Caco-2 (cell line): ENCODE results near the gene DNAH2. TPM values are rescaled to one million over a fixed set of nuclear protein-coding genes. Genes with fewer than 3 reads are reported as not detected.
A peak's percentile ranks its signal among the peaks of the same experiment; 100 is the strongest.

Source experiments
- BruUV-seq: library from RNA; stranded (reverse); fragments of 400-500 nt; replicated peaks from 2 replicates; lab custom pipeline; 2021; lab: Mats Ljungman, UMichigan
- CTCF ChIA-PET: fragments of 300-600 bp; sonication (Branson Sonifier 250); formaldehyde crosslinking; loops from one replicate; lab custom pipeline; 2022; ENCODE audit warnings: antibody characterized with exemption; lab: Charles Lee
- POLR2A ChIA-PET: fragments of 300-600 bp; sonication (Branson Sonifier 250); formaldehyde crosslinking; loops from one replicate; lab custom pipeline; 2022; ENCODE audit warnings: antibody characterized with exemption; lab: Charles Lee
- DNase-seq, 2 experiments: peaks; one replicate each; pipeline versions ENCODE4 v3.0.0 to v3.0.0-alpha.2; 2020 to 2022
- H3K27me3 ChIP-seq: replicated peaks from 2 replicates; pipeline ENCODE4 v1.6.0; 2011; ENCODE audit warnings: low read length; ENCODE audit not compliant: control insufficient read depth, insufficient read depth
- H3K36me3 ChIP-seq: 2 replicates; pipeline ENCODE4 v1.5.1; 2011; ENCODE audit warnings: low read length; ENCODE audit not compliant: control insufficient read depth, insufficient read depth
- H3K4me1 ChIP-seq: fragments of 250-450 bp; sonication (Bioruptor Pico); 2 replicates; pipeline ENCODE4 v1.5.1; 2020; ENCODE audit warnings: mild to moderate bottlenecking
- H3K4me3 ChIP-seq: 2 replicates; pipeline ENCODE4 v1.5.1; 2011; ENCODE audit warnings: low read depth, mild to moderate bottlenecking, control low read depth, low read length
- H3K9me3 ChIP-seq: fragments of 250-450 bp; sonication (Bioruptor Pico); 2 replicates; pipeline ENCODE4 v1.5.1; 2020; ENCODE audit warnings: mild to moderate bottlenecking, moderate library complexity
- H3K27ac Mint-ChIP-seq: one replicate; pipeline ENCODE4 v1.8.0; 2022; ENCODE audit warnings: mixed read lengths; ENCODE audit not compliant: unreplicated experiment
- H3K27me3 Mint-ChIP-seq: one replicate; pipeline ENCODE4 v1.8.0; 2022; ENCODE audit warnings: mixed read lengths; ENCODE audit not compliant: insufficient read depth, unreplicated experiment
- H3K36me3 Mint-ChIP-seq: one replicate; pipeline ENCODE4 v1.8.0; 2022; ENCODE audit warnings: mild to moderate bottlenecking, mixed read lengths; ENCODE audit not compliant: insufficient read depth, unreplicated experiment
- H3K4me1 Mint-ChIP-seq: one replicate; pipeline ENCODE4 v1.8.0; 2022; ENCODE audit warnings: low read depth, mixed read lengths; ENCODE audit not compliant: unreplicated experiment
- H3K4me3 Mint-ChIP-seq: one replicate; pipeline ENCODE4 v1.8.0; 2022; ENCODE audit warnings: mild to moderate bottlenecking, moderate library complexity, mixed read lengths; ENCODE audit not compliant: unreplicated experiment
- H3K9me3 Mint-ChIP-seq: one replicate; pipeline ENCODE4 v1.8.0; 2022; ENCODE audit warnings: mixed read lengths; ENCODE audit not compliant: unreplicated experiment
- CTCF ChIP-seq, 2 experiments: fragments of 200-600 bp in 1 of 2; IDR thresholded peaks; 1 replicate in 1 of 2; 2 replicates in 1 of 2; pipeline versions ENCODE4 v1.5.1 to v1.8.0; 2011 to 2022; ENCODE audit warnings: antibody characterized with exemption in 1 of 2, control low read depth in 1 of 2, inconsistent platforms in 1 of 2, low read depth in 1 of 2, low read length in 1 of 2, mild to moderate bottlenecking in 1 of 2, moderate library complexity in 1 of 2; ENCODE audit not compliant: insufficient read depth in 1 of 2, severe bottlenecking in 1 of 2, unreplicated experiment in 1 of 2
- intact Hi-C: fragments of 100-400 bp; cut with micrococcal nuclease; formaldehyde crosslinking; loops from one replicate; pipeline ENCODE4 v1.10.0; 2022; ENCODE audit not compliant: unreplicated experiment
- total RNA-seq: library from RNA; stranded (reverse); gene quantifications from 2 replicates; pipeline ENCODE4 v1.2.3, GENCODE V29; 2022

The DNAH2 gene
- total RNA-seq, 1 experiment from 2014 or later, result 1.9 TPM

GRCh38 chr17:7814969-7815368 lies 97.4 kb downstream of the DNAH2 start:
- CTCF ChIA-PET, result no interaction called here
- H3K4me3 Mint-ChIP-seq, result no peak overlapping the region
- BruUV-seq, result no TSS peak
- intact Hi-C loops, result no loop called here
- H3K27ac Mint-ChIP-seq, result no peak overlapping the region
- no peaks in the 10 kb centered on the region for H3K36me3 ChIP-seq
- no peaks in the 10 kb centered on the region for H3K36me3 Mint-ChIP-seq
- H3K27me3 ChIP-seq, result no peaks in the 10 kb centered on the region
- no peaks in the 10 kb centered on the region for H3K9me3 Mint-ChIP-seq
- no peaks in the 10 kb centered on the region for H3K27me3 Mint-ChIP-seq
- peaks cover 15% of the 10 kb centered on the region for H3K4me1 ChIP-seq
- no peak overlapping the region for H3K4me3 ChIP-seq
- peaks cover 16% of the 10 kb centered on the region for H3K4me1 Mint-ChIP-seq
- no peak for TF ChIP-seq CTCF (IDR thresholded peaks at IDR 0.05; ENCODE audit: insufficient read depth in 1 of 2, low read depth in 1 of 2, low read length in 1 of 2, severe bottlenecking in 1 of 2, unreplicated experiment in 1 of 2)
- H3K9me3 ChIP-seq, result no peaks in the 10 kb centered on the region
- no peak for DNase-seq
- POLR2A ChIA-PET, result no interaction called here

DNA sequence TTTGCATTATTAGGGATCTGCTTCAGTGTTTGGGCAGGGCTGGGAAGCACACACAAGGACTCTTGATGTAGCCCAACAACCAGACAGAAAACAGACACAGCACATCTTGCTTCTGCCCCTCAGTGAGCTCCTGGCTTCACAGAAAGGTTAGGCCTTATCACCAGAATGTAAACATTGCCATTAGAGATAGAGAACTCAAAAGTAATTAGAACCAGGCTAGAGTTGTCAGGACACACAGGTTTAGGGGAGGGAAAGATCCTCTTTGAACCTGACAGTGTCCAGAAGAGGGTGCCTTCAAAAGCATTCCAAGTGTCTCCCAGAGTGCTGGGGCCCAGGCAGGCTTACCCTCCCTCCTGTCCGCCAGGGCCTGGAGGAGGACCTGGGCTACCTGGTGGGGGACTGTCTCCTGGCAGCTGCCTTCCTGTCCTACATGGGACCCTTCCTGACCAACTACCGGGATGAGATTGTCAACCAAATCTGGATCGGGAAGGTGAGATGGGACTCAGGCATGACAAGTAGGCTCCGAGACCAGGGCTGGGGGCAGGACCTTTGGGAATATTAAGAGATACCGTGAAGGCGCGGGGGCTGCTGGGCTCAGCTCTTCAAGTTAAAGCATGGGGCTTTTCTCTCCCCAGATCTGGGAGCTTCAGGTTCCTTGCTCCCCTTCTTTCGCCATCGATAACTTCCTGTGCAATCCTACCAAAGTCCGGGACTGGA lies 99.5 kb downstream of the DNAH2 start:
- H3K27ac Mint-ChIP-seq, result no peak overlapping the region
- H3K27me3 ChIP-seq, result no peaks in the 10 kb centered on the region
- no peaks in the 10 kb centered on the region for H3K27me3 Mint-ChIP-seq
- no peaks in the 10 kb centered on the region for H3K9me3 ChIP-seq
- H3K9me3 Mint-ChIP-seq, result no peaks in the 10 kb centered on the region
- no peak overlapping the region for H3K4me3 ChIP-seq
- CTCF ChIA-PET, result interaction anchor here (0.5 to 1.4 kb wide), 6 partner anchors 9 to 100 kb away, joined by 3 to 8 read pairs (median 6); partner anchors contain the start of gene NAA38
- H3K4me1 Mint-ChIP-seq, result peaks cover 16% of the 10 kb centered on the region
- no peak for TF ChIP-seq CTCF (IDR thresholded peaks at IDR 0.05; ENCODE audit: insufficient read depth in 1 of 2, low read depth in 1 of 2, low read length in 1 of 2, severe bottlenecking in 1 of 2, unreplicated experiment in 1 of 2)
- POLR2A ChIA-PET, result no interaction called here
- DNase-seq, result peak; percentile 50 to 51
- H3K36me3 ChIP-seq, result no peaks in the 10 kb centered on the region
- H3K4me3 Mint-ChIP-seq, result no peak overlapping the region
- H3K4me1 ChIP-seq, result peaks cover 15% of the 10 kb centered on the region
- no peaks in the 10 kb centered on the region for H3K36me3 Mint-ChIP-seq
- intact Hi-C loops, result loop anchor here (1.0 kb wide), 1 partner anchor 70 kb away; no protein-coding TSS in a partner anchor
- no TSS peak for BruUV-seq

DNA sequence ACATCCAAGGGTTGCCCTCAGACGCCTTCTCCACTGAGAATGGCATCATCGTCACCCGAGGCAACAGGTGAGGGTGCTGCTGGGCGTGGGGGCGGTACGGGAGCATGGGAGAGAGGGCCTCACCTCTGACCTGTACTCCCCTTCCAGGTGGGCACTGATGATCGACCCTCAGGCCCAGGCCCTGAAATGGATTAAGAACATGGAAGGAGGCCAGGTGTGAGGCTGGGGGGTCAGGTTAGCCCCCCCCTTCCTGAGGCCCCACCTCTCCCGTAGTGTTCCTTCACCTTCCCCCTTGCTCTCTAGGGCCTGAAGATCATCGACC lies 100.1 kb downstream of the DNAH2 start:
- Mint-ChIP-seq H3K36me3 (no peaks in the 10 kb centered on the region), H3K4me3 (no peak overlapping the region), H3K27ac (no peak overlapping the region), H3K27me3 (no peaks in the 10 kb centered on the region), H3K4me1 (peaks cover 16% of the 10 kb centered on the region), H3K9me3 (no peaks in the 10 kb centered on the region)
- no peaks in the 10 kb centered on the region for H3K36me3 ChIP-seq
- no peak overlapping the region for H3K4me3 ChIP-seq
- no peak for DNase-seq
- intact Hi-C loops, result loop anchor here (1.0 kb wide), 1 partner anchor 70 kb away; no protein-coding TSS in a partner anchor
- no peaks in the 10 kb centered on the region for H3K27me3 ChIP-seq
- no peaks in the 10 kb centered on the region for H3K9me3 ChIP-seq
- H3K4me1 ChIP-seq, result peaks cover 15% of the 10 kb centered on the region
- ChIA-PET CTCF (interaction anchor here (1.4 kb wide), 1 partner anchor 39 kb away, joined by 8 read pairs; the partner anchor contains the start of gene NAA38), POLR2A (no interaction called here)
- no TSS peak for BruUV-seq
- TF ChIP-seq CTCF (IDR thresholded peaks at IDR 0.05; ENCODE audit: insufficient read depth in 1 of 2, low read depth in 1 of 2, low read length in 1 of 2, severe bottlenecking in 1 of 2, unreplicated experiment in 1 of 2), result no peak
